B cell (primary cell): ENCODE data around the gene SMPX.
"Not testable (repeated sequence)": the region's sequence is repeated elsewhere in the genome, so short reads cannot be mapped to it uniquely, and the experiment has no call there.

ENCODE experiments used
- EZH2 ChIP-seq: IDR thresholded peaks from 2 replicates; pipeline ENCODE4 v1.6.1; 2012; ENCODE audit warnings: borderline replicate concordance, low read depth, mild to moderate bottlenecking, moderate library complexity, low read length; ENCODE audit not compliant: insufficient read depth, poor library complexity, severe bottlenecking
- TF ChIP-seq, protein P1 (sequence below): fragments of 200-600 bp; IDR thresholded peaks from one replicate; pipeline ENCODE4 v1.8.0; 2022; ENCODE audit warnings: antibody characterized with exemption, mild to moderate bottlenecking

- not testable (repeated sequence) for TF ChIP-seq EZH2
- TF ChIP-seq, protein P1, sequence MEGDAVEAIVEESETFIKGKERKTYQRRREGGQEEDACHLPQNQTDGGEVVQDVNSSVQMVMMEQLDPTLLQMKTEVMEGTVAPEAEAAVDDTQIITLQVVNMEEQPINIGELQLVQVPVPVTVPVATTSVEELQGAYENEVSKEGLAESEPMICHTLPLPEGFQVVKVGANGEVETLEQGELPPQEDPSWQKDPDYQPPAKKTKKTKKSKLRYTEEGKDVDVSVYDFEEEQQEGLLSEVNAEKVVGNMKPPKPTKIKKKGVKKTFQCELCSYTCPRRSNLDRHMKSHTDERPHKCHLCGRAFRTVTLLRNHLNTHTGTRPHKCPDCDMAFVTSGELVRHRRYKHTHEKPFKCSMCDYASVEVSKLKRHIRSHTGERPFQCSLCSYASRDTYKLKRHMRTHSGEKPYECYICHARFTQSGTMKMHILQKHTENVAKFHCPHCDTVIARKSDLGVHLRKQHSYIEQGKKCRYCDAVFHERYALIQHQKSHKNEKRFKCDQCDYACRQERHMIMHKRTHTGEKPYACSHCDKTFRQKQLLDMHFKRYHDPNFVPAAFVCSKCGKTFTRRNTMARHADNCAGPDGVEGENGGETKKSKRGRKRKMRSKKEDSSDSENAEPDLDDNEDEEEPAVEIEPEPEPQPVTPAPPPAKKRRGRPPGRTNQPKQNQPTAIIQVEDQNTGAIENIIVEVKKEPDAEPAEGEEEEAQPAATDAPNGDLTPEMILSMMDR = not testable (repeated sequence)
Measured at GRCh38 chrX:21775128-21775527, 17.2 kb upstream of the SMPX start.
